Mucosa of stomach (tissue), 1 donor: ENCODE results near the gene NT5M.
"Not testable (repeated sequence)": the region's sequence is repeated elsewhere in the genome, so short reads cannot be mapped to it uniquely, and the experiment has no call there.

Experiments used
- H3K27me3 ChIP-seq: one replicate; pipeline ENCODE4 v1.7.0; 2013; ENCODE audit warnings: mild to moderate bottlenecking, low read length; ENCODE audit not compliant: control insufficient read depth, insufficient read depth
- H3K36me3 ChIP-seq: one replicate; pipeline ENCODE4 v1.7.0; 2013; ENCODE audit warnings: low read length; ENCODE audit not compliant: control insufficient read depth, insufficient read depth
- H3K4me1 ChIP-seq: one replicate; pipeline ENCODE4 v1.7.0; 2013; ENCODE audit warnings: mild to moderate bottlenecking, low read length; ENCODE audit not compliant: control insufficient read depth, insufficient read depth
- H3K4me3 ChIP-seq: one replicate; pipeline ENCODE4 v1.7.0; 2013; ENCODE audit warnings: low read length
- H3K9ac ChIP-seq: one replicate; pipeline ENCODE4 v1.7.0; 2013; ENCODE audit warnings: mild to moderate bottlenecking, low read length, moderate library complexity
- H3K9me3 ChIP-seq: one replicate; pipeline ENCODE4 v1.7.0; 2013; ENCODE audit warnings: mild to moderate bottlenecking, low read length, moderate library complexity; ENCODE audit not compliant: control insufficient read depth
- donor health status: Pancreatic carcinoma.

Gene NT5M

DNA sequence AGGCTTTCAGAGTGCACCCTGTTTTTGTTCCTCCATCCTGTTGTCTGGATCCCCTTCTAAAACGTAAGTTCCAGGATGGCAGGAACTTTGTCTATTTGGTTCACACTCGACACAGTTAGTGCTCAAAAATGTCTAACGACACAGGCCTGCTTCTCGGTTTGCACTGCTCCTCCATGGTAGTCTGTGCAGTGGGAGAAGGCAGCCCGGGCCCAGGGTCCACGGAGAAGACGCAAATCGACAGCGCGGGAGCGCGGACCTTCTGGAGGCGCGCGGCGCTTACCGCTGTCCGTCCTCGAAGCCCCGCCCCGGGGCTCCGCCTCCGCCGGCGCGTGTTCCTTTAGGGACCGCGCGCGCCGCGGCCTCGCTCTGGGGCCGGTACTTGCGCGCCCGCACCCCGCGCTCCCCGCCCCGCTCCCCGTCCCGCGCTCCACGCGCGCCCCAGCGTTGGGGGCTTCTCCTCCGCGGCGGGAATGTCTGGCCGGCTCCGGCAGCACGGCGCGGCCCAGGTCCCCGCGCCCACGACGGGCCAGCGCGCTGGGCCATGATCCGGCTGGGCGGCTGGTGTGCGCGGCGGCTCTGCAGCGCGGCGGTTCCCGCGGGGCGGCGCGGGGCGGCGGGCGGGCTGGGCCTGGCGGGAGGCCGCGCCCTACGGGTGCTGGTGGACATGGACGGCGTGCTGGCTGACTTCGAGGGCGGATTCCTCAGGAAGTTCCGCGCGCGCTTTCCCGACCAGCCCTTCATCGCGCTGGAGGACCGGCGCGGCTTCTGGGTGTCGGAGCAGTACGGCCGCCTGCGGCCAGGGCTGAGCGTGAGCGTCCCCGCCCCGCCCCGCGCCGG is at the start of gene NT5M:
Gene NT5M, plus strand, starts transcription at position 364 of the 837 bp plus-strand sequence. Its CDS starts 178 bp downstream, at position 542.
- Histone ChIP-seq H3K4me1 (peaks cover 9% of the 10 kb centered on the region), H3K27me3 (peaks cover 4% of the 10 kb centered on the region), H3K9me3 (no peaks in the 10 kb centered on the region), H3K9ac (peak within 1 kb of the TSS; percentile 47), H3K36me3 (no peaks in the 10 kb centered on the region), H3K4me3 (peak within 1 kb of the TSS; percentile 9)

DNA sequence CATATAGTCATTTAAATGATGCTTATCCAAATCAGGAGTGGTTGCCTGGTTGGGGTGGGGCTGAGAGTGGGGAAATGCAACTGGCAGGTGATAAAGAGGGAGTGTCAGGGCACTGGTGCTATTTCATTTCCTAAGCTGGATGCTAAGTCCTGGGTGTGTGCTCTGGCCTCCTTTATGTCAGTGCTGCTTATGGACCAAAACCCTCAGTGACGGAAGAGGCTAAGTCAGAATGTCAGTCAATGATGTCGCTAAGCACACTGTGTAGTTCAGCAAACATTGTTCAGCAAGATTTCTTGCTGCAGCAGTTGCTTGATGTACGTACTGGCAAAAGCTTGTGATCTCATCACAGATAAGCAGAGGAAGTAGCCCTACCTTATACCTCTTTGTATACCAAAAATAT is 49.8 kb upstream of the NT5M start:
- no peaks in the 10 kb centered on the region for H3K27me3 ChIP-seq
- no peak overlapping the region for H3K4me3 ChIP-seq
- no peak overlapping the region for H3K9ac ChIP-seq
- no peaks in the 10 kb centered on the region for H3K9me3 ChIP-seq
- peaks cover 6% of the 10 kb centered on the region for H3K36me3 ChIP-seq
- H3K4me1 ChIP-seq = no peaks in the 10 kb centered on the region

DNA sequence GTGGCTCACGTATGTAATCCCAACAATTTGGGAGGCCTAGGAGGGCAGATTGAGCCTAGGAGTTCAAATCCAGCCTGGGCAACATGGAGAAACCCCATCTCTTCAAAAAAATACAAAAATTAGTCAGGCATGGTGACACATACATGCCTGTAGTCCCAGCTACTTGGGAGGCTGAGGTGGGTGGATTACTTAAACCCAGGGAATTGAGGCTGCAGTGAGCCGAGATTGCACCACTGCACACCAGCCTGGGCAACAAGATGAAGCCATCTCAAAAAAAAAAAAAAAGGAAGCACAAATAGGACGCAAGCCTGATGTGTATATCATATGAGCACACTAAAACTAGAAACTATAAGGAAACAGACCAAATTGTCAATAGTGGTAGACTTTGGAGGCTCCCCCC is 49.1 kb upstream of the NT5M start:
- Histone ChIP-seq H3K4me1 (no peaks in the 10 kb centered on the region), H3K9me3 (no peaks in the 10 kb centered on the region), H3K36me3 (peaks cover 3% of the 10 kb centered on the region)

DNA sequence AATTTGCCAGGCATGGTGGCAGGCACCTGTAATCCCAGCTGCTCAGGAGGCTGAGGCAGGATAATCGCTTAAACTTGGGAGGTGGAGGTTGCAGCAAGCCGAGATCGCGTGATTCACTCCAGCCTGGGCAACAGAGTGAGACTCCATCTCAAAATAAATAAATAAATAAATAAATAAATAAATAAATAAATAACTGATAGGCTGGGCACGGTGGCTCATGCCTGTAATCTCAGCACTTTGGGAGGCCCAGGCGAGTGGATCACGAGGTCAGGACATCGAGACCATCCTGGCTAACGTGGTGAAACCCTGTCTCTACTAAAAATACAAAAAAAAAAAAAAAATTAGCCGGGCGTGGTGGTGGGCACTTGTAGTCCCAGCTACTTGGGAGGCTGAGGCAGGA is 47.5 kb upstream of the NT5M start:
- not testable (repeated sequence) for H3K9ac ChIP-seq, H3K4me3 ChIP-seq, H3K27me3 ChIP-seq, H3K9me3 ChIP-seq, H3K4me1 ChIP-seq
- H3K36me3 ChIP-seq = peaks cover 13% of the 10 kb centered on the region

More for the DNA sequence above, 49.1 kb upstream of the NT5M start:
- H3K27me3 ChIP-seq = no peaks in the 10 kb centered on the region
- no peak overlapping the region for H3K4me3 ChIP-seq
- no peak overlapping the region for H3K9ac ChIP-seq

DNA sequence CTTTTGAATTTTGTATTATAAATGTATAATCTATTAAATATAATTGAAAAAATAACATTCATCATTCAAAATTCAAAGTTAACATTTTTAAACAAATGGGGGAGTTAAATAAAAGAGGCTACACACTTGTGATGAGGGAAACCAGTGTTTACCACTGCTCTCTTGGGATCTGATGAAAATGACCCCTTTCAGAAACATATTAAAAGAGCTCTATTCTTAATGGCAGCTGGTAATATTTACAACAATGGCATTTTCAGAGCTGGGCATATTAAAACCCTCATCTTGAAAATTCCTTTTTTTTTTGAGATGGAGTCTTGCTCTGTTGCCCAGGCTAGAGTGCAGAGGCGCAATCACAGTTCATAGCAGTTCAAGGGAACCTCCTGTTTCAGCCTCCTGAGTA is 46.9 kb upstream of the NT5M start:
- H3K36me3 ChIP-seq = peaks cover 13% of the 10 kb centered on the region
- H3K4me3 ChIP-seq = no peak overlapping the region
- H3K4me1 ChIP-seq = no peaks in the 10 kb centered on the region
- no peak overlapping the region for H3K9ac ChIP-seq
- H3K27me3 ChIP-seq = no peaks in the 10 kb centered on the region
- H3K9me3 ChIP-seq = no peaks in the 10 kb centered on the region

DNA sequence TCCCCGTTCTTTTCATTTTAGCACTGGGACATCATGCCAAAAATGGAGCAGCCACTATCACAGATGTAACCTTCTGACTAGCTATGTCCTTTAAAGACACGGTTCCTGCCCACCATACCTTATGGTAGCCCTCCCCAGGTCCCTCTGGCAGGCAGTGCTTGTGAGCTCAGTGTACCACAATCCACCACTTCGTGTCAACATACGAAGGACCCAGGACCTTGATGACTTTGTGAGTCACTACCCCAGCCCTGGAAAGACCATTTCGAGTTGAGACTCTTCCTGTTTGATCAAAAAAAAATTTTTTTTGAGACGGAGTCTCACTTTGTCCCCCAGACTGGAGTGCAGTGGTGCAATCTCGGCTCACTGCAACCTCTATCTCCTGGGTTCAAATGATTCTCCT is 45.2 kb upstream of the NT5M start:
- H3K9me3 ChIP-seq = no peaks in the 10 kb centered on the region
- no peak overlapping the region for H3K4me3 ChIP-seq
- no peaks in the 10 kb centered on the region for H3K27me3 ChIP-seq
- H3K4me1 ChIP-seq = no peaks in the 10 kb centered on the region
- H3K9ac ChIP-seq = no peak overlapping the region
- peaks cover 13% of the 10 kb centered on the region for H3K36me3 ChIP-seq

DNA sequence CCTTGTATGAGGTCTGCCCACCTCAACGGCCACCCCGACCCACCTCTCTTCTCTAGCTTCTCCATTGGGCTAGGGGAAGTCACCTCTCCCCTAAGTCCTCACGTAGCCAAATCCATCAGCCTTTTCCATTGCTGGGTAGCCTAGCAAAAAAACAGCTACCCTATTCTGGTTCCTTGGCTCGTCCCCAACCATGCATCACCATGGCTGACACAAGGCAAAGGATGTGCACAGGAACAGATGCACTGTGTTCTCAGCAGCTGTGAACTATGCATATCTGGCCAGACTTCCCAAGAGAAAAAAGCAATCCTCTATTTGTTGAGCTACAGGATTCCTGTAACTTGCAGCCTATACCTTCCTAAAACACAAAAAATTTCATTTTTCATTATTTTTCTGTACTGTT is 44.2 kb upstream of the NT5M start:
- H3K4me1 ChIP-seq = no peaks in the 10 kb centered on the region
- H3K4me3 ChIP-seq = no peak overlapping the region
- H3K36me3 ChIP-seq = peaks cover 13% of the 10 kb centered on the region
- H3K27me3 ChIP-seq = no peaks in the 10 kb centered on the region
- no peaks in the 10 kb centered on the region for H3K9me3 ChIP-seq
- no peak overlapping the region for H3K9ac ChIP-seq

DNA sequence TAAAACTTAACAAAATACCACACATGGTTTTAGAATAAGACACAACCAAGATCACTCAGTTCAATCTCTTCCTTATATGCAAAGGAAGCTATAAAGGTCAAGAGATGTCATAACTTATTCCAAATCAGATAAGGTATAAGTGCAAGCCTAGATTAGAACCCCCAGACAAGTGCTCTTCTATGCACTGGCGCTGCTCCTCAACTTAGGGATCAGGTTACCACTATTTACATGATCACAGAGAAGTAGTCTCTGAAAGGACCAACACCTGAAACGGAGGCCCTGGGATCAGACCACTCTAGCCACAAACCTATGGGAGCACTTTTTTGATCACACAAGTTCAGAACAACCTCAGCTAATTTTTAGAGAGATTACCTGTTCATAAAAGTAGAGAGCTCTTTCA is 38.7 kb upstream of the NT5M start:
- Histone ChIP-seq H3K4me3 (no peak overlapping the region), H3K4me1 (no peaks in the 10 kb centered on the region), H3K9me3 (no peaks in the 10 kb centered on the region), H3K36me3 (peaks cover 14% of the 10 kb centered on the region), H3K27me3 (no peaks in the 10 kb centered on the region), H3K9ac (no peak overlapping the region)

DNA sequence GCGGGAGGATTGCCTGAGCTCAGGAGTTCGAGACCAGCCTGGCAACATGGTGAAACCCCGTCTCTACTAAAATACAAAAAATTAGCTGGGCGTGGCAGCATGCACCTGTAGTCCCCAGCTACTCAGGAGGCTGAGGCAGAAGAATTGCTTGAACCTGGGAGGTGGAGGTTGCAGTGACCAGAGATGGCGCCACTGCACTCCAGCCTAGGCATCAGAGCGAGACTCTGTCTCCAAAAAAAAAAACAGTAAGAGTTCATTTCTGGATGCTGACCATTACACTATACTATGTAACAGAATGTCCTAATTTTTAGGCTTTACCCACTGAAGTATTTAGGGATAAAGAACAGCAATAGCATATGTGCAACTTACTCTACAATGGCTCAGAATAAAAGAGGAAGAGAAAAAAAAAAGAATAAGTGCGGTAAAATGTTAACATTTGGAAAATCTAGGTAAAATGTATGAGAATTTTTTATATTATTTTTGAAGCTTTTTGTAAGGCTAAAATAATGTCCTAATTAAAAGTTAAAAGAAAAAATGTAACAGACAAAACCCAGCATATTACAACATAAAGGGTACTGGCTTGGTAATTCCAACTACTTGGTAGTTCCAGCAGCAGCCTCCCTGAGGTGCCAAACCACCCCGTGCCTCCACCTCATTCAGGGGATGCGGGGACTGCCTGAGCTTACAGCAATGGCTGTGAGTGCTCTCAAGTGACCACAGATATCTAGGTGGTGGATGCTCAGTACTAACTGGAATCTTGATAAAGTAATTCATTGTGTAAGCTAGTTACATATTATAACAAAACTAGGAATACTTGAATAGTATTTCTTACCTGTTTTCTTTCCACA is 33.0 kb upstream of the NT5M start:
- Histone ChIP-seq H3K4me1 (no peaks in the 10 kb centered on the region), H3K9ac (no peak overlapping the region), H3K27me3 (no peaks in the 10 kb centered on the region), H3K36me3 (peaks cover 6% of the 10 kb centered on the region), H3K9me3 (no peaks in the 10 kb centered on the region), H3K4me3 (no peak overlapping the region)

DNA sequence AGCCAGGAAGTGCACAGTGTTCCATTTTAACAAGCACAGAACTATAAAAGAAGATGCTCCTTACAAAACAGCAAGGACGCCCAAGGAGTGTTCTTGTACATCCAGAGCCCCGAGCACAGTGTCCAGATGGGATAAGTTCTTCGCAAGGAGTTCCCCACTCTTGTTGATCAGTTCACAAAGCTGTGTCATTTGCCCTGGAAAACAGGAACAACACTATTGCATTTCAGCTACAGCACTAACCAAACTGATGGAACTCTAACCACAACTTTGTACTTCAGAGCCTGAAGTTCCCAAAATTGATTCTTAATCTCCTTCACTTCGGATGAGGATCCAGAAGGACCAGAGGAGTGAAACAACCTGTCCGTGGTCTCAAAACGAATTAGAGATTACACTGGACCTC is 27.2 kb upstream of the NT5M start:
- Histone ChIP-seq H3K4me1 (peaks cover 11% of the 10 kb centered on the region), H3K9ac (no peak overlapping the region), H3K36me3 (no peaks in the 10 kb centered on the region), H3K27me3 (no peaks in the 10 kb centered on the region), H3K9me3 (no peaks in the 10 kb centered on the region), H3K4me3 (no peak overlapping the region)

DNA sequence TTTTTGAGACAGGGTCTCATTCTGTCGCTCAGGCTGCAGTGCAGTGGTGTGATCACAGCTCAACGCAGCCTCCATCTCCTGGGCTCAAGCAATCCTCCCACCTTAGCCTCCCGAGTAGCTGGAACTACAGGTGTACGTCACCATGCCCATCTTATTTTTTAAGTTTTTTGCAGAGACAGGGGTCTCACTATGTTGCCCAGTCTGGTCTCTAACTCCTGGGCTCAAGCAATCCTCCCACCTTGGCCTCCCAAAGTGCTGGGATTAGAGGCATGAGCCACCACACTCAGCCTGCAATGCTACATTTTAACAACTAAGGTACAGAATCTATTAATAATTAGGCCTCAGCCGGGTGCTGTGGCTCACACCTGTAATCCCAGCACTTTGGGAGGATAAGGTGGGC is 25.7 kb upstream of the NT5M start:
- not testable (repeated sequence) for H3K4me3 ChIP-seq, H3K27me3 ChIP-seq, H3K36me3 ChIP-seq, H3K9me3 ChIP-seq, H3K9ac ChIP-seq
- H3K4me1 ChIP-seq = peaks cover 18% of the 10 kb centered on the region

DNA sequence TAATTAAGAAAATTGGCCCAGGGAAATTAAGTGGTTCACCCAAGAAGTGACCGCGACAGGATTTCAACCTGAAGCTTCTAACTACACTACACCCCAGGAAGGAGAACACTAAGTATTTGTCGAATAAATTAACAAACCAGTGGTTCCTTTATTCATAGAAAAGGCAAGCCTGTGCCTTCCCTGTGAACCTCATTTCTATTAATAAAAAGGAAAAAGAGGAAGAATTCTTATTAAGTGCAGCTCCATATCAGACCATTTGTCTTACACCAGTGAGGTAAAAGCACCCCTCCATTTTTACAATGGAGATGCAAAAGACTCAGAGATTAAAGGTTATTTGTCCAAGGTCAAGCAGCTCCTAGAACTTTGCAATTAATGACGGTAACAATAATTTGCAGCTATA is 23.9 kb upstream of the NT5M start:
- Histone ChIP-seq H3K4me1 (peaks cover 18% of the 10 kb centered on the region), H3K9me3 (no peaks in the 10 kb centered on the region), H3K36me3 (no peaks in the 10 kb centered on the region), H3K27me3 (no peaks in the 10 kb centered on the region), H3K4me3 (no peak overlapping the region), H3K9ac (peak overlapping the region; percentile 1)
